Mesothelial cell of epicardium (in vitro differentiated cells): ENCODE results near the gene RNLS. TPM values are rescaled to one million over a fixed set of nuclear protein-coding genes. Genes with fewer than 3 reads are reported as not detected.

ENCODE experiments used
- DNase-seq, 2 experiments: peaks; one replicate each; pipeline ENCODE4 v3.0.0; 2021; ENCODE audit warnings: low spot score in 2 of 2; ENCODE audit not compliant: unreplicated experiment in 2 of 2
- H3K27ac Mint-ChIP-seq: 2 replicates; pipeline ENCODE4 v1.8.0; 2021; ENCODE audit warnings: mixed read lengths
- H3K27me3 Mint-ChIP-seq: 2 replicates; pipeline ENCODE4 v1.8.0; 2021; ENCODE audit warnings: low read depth, mixed read lengths
- H3K36me3 Mint-ChIP-seq: 2 replicates; pipeline ENCODE4 v1.8.0; 2021; ENCODE audit warnings: mixed read lengths
- H3K4me1 Mint-ChIP-seq: 2 replicates; pipeline ENCODE4 v1.8.0; 2021; ENCODE audit warnings: mixed read lengths
- H3K4me3 Mint-ChIP-seq: 2 replicates; pipeline ENCODE4 v1.8.0; 2021; ENCODE audit warnings: mild to moderate bottlenecking, moderate library complexity, mixed read lengths
- H3K9me3 Mint-ChIP-seq: 2 replicates; pipeline ENCODE4 v1.8.0; 2021; ENCODE audit warnings: mixed read lengths
- total RNA-seq: library from RNA; stranded (reverse); gene quantifications from 3 replicates; pipeline ENCODE4 v1.2.1, GENCODE V29; 2021
- TF ChIP-seq, protein P1 (sequence below): fragments of 200-600 bp; sonication (generic); IDR thresholded peaks from one replicate; pipeline ENCODE4 v1.5.0; 2021; ENCODE audit warnings: antibody characterized with exemption; ENCODE audit not compliant: unreplicated experiment

RNLS gene
- total RNA-seq, 1 donor from 2014 or later, result 9.4 TPM

DNA sequence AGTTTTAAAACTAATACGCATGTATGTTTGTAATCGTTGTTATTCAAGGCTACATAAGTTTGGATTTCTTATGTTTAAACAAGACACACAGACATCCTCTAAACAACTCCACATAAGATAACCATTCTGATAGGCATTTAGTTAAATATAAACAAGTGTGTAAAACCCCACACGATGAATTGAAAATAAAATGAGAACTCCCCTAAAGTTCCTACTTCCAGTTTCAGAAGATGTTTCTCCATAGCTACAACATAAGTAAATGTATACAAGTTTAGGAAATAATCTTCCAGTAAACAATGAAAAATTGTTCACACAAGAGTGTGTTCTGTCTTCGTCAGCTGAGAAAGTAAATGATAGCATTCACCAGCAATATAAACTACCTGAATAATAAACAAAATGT lies 246.8 kb downstream of the RNLS start:
- TF ChIP-seq, protein P1, sequence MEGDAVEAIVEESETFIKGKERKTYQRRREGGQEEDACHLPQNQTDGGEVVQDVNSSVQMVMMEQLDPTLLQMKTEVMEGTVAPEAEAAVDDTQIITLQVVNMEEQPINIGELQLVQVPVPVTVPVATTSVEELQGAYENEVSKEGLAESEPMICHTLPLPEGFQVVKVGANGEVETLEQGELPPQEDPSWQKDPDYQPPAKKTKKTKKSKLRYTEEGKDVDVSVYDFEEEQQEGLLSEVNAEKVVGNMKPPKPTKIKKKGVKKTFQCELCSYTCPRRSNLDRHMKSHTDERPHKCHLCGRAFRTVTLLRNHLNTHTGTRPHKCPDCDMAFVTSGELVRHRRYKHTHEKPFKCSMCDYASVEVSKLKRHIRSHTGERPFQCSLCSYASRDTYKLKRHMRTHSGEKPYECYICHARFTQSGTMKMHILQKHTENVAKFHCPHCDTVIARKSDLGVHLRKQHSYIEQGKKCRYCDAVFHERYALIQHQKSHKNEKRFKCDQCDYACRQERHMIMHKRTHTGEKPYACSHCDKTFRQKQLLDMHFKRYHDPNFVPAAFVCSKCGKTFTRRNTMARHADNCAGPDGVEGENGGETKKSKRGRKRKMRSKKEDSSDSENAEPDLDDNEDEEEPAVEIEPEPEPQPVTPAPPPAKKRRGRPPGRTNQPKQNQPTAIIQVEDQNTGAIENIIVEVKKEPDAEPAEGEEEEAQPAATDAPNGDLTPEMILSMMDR, result no peak
- Mint-ChIP-seq H3K36me3 (no peaks in the 10 kb centered on the region), H3K4me1 (no peaks in the 10 kb centered on the region), H3K4me3 (no peak overlapping the region), H3K27me3 (peaks cover 7% of the 10 kb centered on the region), H3K9me3 (no peaks in the 10 kb centered on the region), H3K27ac (no peak overlapping the region)
- no peak for DNase-seq

DNA sequence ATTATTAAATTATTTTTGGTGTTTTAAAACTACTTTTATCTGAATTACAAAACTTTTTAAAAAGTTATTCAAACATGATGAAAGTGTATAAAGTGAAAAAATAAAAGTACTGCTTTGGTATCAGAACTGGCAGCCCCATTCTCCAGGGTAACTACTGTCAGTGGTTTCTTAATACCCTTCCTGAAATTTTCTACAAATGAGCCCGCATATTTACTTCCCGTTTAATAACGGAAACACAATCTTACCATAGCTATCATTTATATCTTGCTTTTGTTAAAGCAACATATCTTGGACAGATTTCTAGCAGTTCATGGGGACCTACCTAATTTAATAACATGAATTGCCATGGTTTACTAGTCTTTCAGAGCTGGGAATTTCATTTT lies 249.9 kb downstream of the RNLS start:
- Mint-ChIP-seq H3K27ac (no peak overlapping the region), H3K27me3 (peaks cover 4% of the 10 kb centered on the region), H3K9me3 (peaks cover 7% of the 10 kb centered on the region), H3K4me1 (no peaks in the 10 kb centered on the region), H3K4me3 (no peak overlapping the region), H3K36me3 (no peaks in the 10 kb centered on the region)
- TF ChIP-seq, protein P1, result no peak
- DNase-seq, result no peak

DNA sequence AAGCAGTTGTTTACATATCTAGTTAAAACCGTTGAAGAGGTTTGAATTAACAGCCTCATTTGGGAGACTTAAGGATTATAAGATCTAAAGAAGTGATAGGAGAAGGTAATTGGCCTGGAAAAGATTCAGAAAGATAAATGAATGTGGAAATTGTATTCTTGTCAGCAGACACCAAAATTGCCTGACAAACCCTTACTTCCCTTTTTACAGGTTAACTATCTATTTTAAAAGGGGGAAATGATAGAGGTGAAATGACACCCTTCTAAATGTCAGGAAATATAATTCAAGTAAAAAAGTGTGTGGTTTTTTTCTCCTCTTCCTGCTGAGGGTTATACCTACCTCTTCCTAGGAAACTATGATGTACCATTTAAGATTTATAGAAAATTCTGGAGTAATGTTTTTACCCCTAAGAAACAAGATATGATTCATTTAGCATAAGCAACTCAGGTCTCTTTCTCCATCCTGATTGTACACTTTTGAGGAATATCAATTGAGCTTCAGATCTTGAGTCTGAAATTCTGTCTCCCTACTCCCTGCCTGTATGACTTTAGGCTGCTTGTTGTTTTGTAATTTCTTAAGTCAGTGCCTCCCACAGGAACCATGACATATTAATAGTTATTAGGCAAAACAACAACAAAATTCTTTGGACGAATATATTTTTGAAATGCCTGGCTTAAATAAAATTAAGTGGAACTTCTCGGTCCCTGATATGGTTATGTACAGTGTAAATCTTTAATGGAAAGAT lies 250.4 kb downstream of the RNLS start:
- no peak for DNase-seq
- H3K27me3 Mint-ChIP-seq, result peaks cover 4% of the 10 kb centered on the region
- no peaks in the 10 kb centered on the region for H3K36me3 Mint-ChIP-seq
- no peak overlapping the region for H3K27ac Mint-ChIP-seq
- peaks cover 7% of the 10 kb centered on the region for H3K9me3 Mint-ChIP-seq
- H3K4me1 Mint-ChIP-seq, result no peaks in the 10 kb centered on the region
- H3K4me3 Mint-ChIP-seq, result no peak overlapping the region
- TF ChIP-seq, protein P1, result no peak

DNA sequence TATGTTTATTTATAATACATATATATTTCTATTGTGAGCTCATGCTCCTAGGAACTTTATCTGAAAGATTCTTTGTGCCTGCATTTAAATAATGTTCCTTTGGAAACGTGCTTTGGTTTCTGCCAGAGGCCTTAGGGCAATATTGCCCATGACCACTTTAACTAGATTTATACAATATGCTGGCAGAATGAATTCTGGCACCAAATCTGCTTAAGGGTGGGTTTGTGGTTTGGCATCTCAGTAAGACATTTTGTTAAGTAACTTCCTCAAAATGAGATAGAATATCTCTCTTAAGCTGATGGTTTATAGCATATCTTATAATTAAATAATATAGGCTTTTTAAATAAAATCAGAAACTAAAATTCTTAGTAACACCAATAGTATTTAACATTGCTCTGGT lies 252.9 kb downstream of the RNLS start:
- TF ChIP-seq, protein P1, result no peak
- Mint-ChIP-seq H3K27ac (no peak overlapping the region), H3K27me3 (no peaks in the 10 kb centered on the region), H3K4me3 (no peak overlapping the region), H3K9me3 (peaks cover 12% of the 10 kb centered on the region), H3K36me3 (no peaks in the 10 kb centered on the region), H3K4me1 (no peaks in the 10 kb centered on the region)
- DNase-seq, result no peak

DNA sequence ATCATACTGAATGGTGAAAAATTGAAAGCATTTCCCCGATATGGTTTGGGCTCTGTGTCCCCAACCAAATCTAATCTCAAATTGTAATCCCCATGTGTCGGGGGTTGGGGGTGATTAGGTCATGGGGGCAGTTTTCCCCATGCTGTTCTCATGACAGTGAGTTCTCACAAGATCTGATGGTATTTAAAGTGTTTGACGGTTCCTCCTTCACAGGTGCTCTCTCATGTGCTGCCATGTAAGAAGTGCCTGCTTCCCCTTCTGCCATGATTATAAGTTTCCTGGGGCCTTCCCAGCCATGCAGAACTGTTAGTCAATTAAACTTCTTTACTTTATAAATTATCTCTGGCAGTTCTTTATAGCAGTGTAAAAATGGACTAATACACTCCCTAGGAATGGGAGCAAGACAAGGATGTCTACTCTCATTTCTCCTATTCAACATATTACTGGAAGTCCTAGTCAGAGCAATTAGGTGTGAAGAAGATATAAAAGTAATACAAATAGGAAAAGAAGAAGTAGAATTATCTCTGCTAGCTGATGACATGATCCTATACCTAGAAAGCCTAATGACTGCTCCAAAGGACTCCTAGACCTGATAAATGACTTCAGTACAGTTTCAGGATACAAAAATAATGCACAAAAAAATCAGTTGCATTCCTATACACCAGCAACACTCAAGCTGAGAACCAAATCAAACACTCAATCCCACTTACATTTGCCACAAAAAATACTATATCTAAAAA lies 260.6 kb downstream of the RNLS start:
- Mint-ChIP-seq H3K36me3 (peaks cover 11% of the 10 kb centered on the region), H3K9me3 (peaks cover 64% of the 10 kb centered on the region), H3K4me1 (no peaks in the 10 kb centered on the region), H3K27me3 (no peaks in the 10 kb centered on the region), H3K27ac (no peak overlapping the region), H3K4me3 (no peak overlapping the region)
- TF ChIP-seq, protein P1, result no peak
- DNase-seq, result no peak
